SK-N-SH (cell line): Measurements from ENCODE around the gene GDF9.

ENCODE experiments used
- GABPA ChIP-seq: IDR thresholded peaks from 2 replicates; pipeline ENCODE4 v1.4.0; 2012; ENCODE audit warnings: low read depth, mild to moderate bottlenecking
- MXI1 ChIP-seq: IDR thresholded peaks from 2 replicates; pipeline ENCODE4 v1.6.1; 2012; ENCODE audit warnings: mild to moderate bottlenecking, low read depth, low read length, improper control_type of control experiment

DNA sequence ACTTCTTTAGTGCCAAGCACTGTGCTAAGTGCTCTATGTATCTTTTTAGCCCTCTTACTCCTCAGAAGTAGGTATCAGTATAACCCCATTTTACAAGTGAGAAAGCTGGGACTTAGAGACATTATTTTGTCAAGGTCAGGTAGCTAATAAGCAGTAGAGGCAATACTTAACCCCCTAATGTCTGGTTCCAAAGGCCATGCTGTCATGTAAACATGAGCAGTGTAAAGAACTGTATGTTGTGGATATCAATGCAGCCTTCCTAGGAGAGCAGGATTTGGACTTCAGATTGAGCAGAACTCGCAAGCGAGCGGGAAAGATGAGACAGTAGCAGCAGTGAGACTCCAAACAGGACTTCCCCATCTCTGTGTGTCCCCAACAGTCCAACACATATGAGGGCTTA lies 32.2 kb downstream of the GDF9 start:
- TF ChIP-seq GABPA (no peak), MXI1 (no peak)
